ENCODE data around the gene CHST9.

CHST9 gene

DNA sequence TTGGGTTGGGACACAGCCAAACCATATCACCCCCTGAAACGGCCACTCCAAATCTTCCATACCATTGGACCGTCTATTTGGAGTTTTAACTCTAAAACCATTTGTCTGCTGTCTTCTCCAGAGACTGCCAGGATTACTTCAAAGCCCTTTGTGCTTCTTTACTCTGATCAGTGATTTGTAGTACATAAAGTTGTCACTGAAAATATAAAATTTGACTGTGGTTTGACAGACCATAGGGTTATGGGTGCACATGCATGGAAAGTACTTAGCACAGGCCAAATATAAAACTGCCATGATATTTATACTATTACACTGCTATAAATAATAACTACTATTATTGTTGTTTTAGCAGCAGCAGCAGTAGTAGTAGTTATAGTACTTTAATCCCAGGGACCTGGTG, 265.9 kb downstream of the CHST9 start:
- no peak for DNase-seq (ENCODE audit: low read depth)
- TF ChIP-seq, protein P1, sequence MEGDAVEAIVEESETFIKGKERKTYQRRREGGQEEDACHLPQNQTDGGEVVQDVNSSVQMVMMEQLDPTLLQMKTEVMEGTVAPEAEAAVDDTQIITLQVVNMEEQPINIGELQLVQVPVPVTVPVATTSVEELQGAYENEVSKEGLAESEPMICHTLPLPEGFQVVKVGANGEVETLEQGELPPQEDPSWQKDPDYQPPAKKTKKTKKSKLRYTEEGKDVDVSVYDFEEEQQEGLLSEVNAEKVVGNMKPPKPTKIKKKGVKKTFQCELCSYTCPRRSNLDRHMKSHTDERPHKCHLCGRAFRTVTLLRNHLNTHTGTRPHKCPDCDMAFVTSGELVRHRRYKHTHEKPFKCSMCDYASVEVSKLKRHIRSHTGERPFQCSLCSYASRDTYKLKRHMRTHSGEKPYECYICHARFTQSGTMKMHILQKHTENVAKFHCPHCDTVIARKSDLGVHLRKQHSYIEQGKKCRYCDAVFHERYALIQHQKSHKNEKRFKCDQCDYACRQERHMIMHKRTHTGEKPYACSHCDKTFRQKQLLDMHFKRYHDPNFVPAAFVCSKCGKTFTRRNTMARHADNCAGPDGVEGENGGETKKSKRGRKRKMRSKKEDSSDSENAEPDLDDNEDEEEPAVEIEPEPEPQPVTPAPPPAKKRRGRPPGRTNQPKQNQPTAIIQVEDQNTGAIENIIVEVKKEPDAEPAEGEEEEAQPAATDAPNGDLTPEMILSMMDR (IDR thresholded peaks at IDR 0.05; ENCODE audit: insufficient read depth, low read depth, low read length, missing control alignments) = no peak
- no peak overlapping the region for H3K4me3 ChIP-seq (ENCODE audit: low read depth, low read length)

DNA sequence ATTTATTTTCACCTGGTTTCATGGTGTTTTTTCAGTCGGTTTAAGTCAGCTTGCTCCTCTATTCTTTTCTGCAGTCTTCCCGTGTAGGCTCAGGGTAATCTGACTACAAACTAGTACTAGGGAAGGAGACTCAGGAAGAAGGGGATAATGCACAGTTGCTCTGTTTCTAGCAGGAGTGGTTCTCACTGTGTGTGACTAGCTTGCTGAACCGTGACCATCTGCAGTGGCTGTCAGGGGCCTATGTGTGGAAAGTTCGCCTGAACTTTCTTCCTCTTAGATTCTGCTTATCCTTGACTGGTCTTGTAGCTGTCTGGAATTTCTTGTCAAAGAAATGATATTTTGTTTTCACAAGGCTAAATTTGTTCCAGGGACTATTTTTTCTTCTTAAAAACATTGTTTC, 273.3 kb downstream of the CHST9 start:
- TF ChIP-seq, protein P1 (IDR thresholded peaks at IDR 0.05; ENCODE audit: insufficient read depth, low read depth, low read length, missing control alignments) = no peak
- DNase-seq (ENCODE audit: low read depth) = no peak
- no peak overlapping the region for H3K4me3 ChIP-seq (ENCODE audit: low read depth, low read length)

DNA sequence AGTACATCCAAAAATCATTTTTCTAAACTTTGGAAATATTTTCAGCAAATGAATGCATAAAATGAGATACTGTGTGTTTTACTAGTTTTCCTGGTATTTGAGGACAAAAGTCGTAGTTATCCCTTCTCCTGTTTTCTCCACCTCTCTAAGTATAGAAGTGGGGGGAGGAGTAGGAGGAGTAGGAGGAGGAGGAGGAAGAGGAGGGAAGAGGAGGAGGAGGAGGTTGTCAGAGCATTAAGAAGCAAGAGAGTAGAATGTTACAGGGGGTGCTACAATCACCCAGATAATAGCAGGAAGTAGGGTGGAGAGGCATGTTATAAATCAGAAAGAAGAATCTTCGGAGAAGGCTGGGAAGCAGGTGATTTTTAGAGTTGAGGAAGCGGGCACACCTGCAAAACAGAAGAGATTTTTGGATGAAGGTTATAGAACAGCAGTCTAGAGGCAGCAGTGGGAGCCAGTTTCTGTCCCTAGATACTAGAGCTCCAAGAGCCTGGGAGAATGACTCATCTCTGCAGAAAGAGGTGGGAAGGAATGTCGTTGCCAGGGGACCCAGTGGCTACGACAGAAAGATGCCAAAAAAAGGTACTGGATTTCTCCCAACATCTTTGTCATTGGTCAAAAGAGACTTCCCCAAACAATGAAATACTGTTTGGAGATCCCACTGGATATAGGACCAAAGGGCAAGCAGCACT, 275.4 kb downstream of the CHST9 start:
- TF ChIP-seq, protein P1 (IDR thresholded peaks at IDR 0.05; ENCODE audit: insufficient read depth, low read depth, low read length, missing control alignments) = no peak
- no peak overlapping the region for H3K4me3 ChIP-seq (ENCODE audit: low read depth, low read length)
- no peak for DNase-seq (ENCODE audit: low read depth)

DNA sequence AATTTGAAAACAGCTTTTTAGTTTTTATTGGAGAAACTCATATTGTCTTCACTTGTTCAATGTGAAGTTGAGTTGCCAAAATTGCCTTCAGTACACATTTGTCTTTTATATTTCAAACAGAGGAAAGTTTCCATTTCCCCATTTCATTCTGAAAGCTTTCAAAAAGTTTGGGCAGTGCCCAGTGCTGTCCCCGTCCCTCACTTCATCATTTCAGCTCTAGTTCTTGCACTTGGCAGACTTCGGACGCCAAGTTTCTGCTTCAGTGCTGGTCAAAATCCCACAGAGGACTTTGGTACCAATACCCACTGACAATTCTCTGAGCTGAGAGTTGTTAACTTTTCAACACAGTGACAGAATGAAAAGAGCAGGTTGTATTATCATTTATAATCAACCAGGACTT, 276.2 kb downstream of the CHST9 start:
- TF ChIP-seq, protein P1 (IDR thresholded peaks at IDR 0.05; ENCODE audit: insufficient read depth, low read depth, low read length, missing control alignments) = no peak
- no peak overlapping the region for H3K4me3 ChIP-seq (ENCODE audit: low read depth, low read length)
- no peak for DNase-seq (ENCODE audit: low read depth)

DNA sequence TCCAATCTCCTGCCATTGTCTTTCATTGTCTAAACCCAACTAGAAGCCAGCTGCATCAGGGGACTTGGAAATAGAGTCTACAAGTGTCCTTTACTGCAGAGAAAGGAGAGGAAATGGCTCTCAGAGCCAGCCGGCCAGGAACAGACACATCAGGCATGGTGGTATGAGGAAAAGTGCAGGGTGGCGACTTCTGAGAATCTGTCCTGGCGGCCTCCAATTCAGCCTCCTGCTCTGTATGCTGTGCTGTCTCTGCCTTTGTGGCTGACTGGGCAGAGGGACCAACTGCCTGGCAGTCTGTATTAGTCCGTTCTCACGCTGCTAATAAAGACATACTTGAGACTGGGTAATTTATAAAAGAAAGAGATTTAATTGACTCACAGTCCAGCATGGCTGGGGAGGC, 282.8 kb downstream of the CHST9 start:
- TF ChIP-seq, protein P1 (IDR thresholded peaks at IDR 0.05; ENCODE audit: insufficient read depth, low read depth, low read length, missing control alignments) = no peak
- H3K4me3 ChIP-seq (ENCODE audit: low read depth, low read length) = no peak overlapping the region
- no peak for DNase-seq (ENCODE audit: low read depth)

DNA sequence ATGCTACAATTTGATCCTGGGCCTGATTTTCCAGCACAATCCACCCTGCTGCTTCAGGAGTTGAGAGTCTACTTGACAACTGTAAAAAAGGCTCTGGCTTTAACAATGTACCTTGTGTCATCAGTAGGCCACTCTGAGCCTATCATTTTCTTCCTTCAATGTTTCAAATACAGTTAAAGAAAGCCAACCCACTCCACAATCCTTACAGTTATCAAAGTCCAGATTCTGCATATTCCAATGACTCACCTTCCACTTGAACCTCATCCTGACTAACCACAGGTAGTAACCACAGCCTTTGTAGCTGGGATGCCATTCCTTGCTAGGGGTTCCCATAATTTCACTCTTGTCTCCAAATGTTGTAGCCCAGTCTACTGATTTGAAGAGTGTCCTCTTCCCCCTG, 284.1 kb downstream of the CHST9 start:
- TF ChIP-seq, protein P1 (IDR thresholded peaks at IDR 0.05; ENCODE audit: insufficient read depth, low read depth, low read length, missing control alignments) = no peak
- H3K4me3 ChIP-seq (ENCODE audit: low read depth, low read length) = no peak overlapping the region
- no peak for DNase-seq (ENCODE audit: low read depth)

DNA sequence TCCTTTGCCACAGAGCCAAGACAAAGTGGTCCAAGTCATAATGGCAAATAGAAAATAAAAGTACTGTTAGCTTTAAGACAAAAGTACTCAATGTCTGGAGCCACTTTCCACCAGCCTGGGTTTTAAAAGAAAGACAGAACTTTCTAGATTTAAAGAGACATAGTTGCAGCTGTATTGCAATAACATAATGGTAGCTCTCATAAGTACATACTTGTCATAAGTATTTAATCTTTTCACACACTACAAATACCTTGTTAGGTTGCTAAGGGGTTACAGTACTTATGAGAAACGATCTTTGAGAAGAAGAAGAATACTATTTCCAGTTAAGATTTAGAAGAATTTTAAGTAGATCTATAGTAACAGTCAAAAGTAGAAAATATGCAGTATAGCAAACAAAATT, 290.7 kb downstream of the CHST9 start:
- H3K4me3 ChIP-seq (ENCODE audit: low read depth, low read length) = no peak overlapping the region
- TF ChIP-seq, protein P1 (IDR thresholded peaks at IDR 0.05; ENCODE audit: insufficient read depth, low read depth, low read length, missing control alignments) = no peak
- no peak for DNase-seq (ENCODE audit: low read depth)

Data from GM12865 (cell line).